NCI-H146 (cell line): ENCODE results near the gene LBX1.

ENCODE experiments used
- DNase-seq: peaks from one replicate; lab custom pipeline; 2025; lab: John Stamatoyannopoulos, UW

The LBX1 gene

DNA sequence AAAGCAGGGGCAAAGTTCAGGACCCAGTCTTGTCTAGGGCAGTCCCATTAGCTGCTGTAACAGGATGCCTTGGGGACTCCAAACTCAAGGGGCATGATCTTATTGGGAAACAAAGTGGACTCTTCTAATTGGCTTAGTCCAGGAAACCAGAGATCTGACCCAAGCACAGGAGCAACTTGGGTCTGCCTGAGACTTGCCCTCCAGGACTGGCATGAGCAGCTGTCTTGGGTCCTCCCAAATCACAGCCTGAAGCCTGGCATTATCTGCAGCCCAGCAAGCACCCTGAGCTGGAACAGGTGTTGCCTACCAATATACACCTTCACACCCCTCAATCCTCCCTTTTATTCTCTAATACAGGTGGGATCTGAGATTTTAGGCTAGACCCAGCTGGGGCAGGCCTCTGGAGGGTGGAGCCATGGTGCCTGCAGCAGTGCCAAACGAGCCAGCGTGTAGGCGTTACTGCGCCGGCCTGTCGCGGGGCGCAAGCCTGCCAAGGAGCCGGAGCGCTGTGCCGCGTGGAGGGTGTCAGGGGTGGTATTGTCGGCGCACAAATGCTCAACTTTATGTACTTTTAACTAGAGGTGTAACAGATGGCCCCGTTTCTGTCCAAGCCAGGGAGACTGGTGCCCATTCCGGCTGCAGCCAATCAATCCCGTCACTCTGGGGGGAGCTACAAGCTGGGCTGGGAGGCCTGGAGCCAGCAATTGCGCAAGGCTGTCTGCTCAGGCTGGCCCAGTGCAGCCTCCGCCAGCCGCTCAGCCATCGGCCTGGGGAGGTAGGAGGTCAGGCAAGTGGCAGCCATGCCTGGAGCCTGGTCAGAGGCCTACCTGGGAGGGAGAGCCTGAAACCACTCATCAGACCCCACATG is 12.8 kb upstream of the LBX1 start:
- no peak for DNase-seq

- no peak for DNase-seq
Observed at GRCh38 chr10:101238732-101239105, 9.5 kb upstream of the LBX1 start.

GRCh38 chr10:101237982-101238731 is 8.9 kb upstream of the LBX1 start:
- no peak for DNase-seq

DNA sequence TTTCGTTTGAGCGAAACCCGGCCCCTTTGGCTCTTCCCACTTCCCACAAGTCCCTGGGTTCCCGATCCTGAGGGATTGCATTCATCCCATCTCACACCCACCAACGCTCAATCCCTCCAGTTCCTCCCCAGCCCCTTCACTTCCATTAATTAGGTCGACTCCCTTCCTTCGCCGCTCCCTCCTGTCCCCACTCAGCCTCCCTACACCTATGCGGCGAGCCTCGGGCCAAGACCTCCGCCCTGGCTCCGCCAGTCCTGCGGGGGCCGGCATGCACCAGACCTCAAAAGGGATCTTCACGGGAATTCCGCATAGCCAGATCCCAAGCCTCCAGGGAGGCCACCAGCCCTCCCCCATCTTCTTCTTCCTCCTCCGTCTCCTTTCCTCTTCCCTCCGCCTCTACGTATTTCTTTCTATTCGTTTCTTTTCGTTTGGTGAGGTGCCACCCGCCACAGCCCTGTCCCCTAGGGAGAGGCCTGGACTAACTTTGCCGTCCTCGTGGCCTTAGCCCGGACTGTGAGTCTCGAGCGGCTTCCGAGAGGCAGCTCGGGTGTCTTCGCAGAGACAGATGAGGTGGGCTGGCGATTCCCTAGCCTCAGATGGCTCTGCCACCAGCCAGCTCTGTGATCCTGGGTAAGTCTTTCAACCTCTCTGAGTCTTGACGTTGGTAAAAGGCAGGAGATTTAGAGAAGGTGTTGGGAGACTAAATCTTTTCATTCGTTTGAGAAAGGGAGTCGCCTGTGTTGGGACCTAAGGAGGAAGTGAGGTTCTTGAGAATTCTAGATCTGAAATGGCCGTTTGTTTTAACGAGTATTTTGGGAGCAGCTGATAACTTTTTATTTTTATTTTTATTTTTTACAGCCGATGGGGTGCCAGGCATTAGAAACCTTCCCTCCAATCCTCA is 8.1 kb upstream of the LBX1 start:
- DNase-seq = no peak

GRCh38 chr10:101236376-101237080 is 7.3 kb upstream of the LBX1 start:
- no peak for DNase-seq

DNA sequence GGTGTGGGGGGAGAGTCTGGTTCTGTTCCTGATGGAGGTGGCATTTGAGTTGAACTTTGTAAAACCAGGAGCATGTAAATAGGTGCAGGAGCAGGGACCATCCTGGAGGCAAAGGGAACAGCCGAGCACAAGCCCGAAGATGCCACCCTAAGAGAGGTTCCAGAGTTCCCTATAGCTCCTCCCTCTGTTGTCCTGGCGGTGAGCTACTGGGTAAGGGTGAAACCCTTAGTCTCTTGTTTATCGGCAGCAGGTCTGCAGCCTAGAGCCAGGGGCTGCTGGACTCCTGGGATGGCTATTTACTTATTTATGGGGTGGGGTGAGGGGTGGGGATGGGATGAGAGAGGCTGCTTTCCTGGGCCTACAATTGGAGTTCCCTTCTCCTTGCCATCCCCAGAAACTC is 6.5 kb upstream of the LBX1 start:
- DNase-seq = no peak

DNA sequence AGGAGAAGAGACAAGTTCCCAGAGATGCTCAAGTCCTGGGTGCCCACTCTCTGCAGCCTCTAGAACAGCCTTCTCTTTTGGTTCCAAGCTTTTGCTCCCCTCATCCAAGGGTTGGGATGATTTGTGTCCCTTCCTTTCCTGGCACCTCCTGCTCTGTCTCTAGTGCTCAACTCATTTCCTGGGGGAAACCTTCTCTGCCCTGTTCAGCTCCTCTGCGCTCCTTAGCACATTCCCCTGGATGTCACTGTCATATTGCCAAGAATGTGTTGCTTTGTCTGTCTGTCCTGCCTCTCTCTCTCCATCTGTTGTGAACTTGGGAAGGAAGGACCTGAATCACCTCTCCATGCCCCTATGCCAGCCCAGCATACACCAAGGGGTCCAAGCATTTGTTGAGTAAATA is 5.1 kb upstream of the LBX1 start:
- DNase-seq = no peak

- DNase-seq = no peak
Observed at GRCh38 chr10:101233863-101234262, 4.6 kb upstream of the LBX1 start.

- DNase-seq = no peak
Observed at GRCh38 chr10:101233443-101233842, 4.2 kb upstream of the LBX1 start.

DNA sequence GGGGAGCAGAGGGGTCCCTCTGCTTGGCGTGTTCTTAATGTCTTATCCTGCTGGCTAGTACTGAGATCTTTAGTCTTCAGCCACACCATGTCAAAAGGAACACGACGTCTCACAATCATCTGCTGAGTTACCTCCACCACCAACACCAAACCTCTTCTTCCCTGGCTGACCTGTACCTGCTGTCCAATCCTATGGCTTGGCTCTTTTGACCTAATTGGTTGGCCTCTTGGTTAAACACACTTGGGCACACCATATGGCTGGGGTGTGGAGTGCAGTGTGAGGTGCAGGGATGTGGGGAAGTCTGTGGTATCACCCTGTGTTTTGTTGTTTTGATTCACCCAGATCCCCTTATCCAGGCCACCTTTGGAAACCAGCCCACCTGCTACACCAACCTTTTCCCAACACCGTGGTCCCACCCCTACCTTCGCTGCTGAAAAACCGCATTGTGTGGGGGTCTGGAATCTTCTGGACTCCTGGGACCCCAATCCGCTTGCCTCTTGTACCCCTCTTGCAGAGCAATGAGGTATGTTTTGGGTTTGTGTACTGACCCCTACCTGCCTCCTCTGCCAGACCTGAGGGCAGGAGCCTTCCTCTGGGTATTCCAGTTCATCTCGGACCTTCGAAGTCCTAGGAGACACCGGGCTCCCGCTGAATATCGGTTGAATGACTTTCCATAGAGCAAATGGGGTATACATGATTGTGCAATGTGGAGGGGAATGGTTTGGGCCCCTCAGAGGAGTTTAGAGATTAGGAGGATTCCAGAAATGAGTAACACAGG is 2.8 kb upstream of the LBX1 start:
- DNase-seq = no peak

DNA sequence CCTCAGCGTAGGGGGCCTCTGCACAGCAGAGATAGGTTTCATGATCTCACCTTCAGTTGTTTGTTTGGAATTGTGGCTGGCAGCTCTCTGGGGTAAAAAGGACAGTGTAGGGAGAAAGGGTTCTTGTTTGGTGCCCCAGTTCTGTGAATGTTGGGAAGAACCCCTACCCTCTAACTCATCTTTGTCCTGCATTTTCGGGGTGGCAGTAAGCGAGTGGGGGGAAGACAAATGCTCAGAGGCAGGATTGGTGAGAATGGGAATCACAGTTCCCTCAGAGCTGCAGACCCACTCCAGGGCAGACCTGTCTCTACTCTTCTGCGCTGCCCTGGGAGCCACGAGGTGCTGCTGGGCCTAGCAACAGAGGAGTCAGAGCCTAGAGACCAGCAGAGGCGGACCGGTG is 1.8 kb upstream of the LBX1 start:
- no peak for DNase-seq

GRCh38 chr10:101230183-101230917 is 1.1 kb upstream of the LBX1 start:
- peak; percentile 22 for DNase-seq

- no peak for DNase-seq
Observed at GRCh38 chr10:101228966-101229265, 347 bp downstream of the LBX1 start.

DNA sequence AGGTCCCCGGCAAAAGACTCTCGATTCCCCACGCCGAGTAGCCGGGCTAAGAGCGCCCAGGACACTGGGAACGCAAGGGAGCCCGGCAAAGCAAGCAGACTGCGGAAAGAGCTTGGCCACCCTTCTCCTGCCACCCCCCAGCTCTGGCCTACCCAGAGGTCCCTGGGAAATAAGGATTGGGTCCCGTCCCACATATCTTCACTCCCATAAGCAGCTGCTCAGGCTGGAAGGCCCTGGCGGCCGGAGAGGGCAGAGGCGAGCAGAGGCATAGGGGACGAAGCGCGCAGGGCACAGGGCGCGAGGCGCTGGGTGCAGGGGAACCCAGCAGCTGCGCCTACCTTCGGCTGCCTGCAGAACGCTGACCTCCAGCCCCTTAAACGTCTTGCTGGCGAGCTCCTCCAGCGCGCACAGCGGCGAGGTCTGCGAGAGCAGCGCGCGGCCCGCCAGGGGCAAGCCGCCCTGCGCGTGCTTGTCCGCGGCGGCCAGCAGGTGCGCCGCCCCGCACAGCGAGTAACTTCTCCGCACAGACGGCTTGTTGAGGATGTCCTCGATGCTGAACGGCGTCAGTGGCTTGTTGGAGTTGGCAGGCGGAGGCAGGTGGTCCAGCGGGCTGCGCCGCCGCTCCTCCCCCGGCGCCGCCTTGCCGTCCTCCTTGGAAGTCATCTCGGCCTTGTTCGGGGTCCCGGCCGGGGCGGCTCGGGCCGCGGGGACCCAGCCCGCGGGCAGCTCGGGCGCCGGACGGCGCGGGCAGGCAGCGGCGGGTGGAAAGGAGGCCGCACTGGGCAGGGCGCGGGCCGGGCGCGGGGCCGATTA is 904 bp downstream of the LBX1 start:
- peak; percentile 28 for DNase-seq

DNA sequence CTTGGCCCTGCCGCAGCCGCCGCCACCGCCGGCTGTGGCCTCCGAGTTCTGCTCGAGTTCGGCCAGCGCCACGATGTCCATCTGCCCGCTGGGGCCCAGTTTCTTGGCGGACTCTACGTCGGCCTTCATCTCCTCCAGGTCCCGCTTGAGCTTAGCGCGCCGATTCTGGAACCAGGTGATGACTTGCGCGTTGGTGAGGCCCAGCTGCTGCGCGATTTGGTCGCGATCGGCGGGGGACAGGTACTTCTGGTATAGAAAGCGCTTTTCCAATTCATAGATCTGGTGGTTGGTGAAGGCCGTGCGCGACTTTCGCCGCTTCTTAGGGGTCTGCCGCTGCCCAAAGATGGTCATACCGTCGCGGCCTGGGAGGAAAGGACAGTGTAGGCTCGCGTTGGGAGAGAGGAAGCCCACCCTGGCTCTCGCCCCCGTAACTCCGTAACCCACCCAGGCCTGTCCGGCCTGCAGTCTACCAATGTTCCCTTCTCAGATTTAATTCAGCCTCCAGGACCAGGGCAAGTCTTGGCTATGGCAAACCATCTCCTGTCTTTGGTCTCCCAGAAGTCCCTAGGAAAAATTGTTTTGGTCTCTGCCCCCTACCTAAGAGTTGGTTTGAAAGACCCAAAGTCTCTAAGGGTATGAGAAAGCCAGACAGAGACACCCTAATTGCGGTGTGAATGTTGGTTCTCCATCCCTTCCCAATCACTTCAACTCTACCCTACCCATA is 1.7 kb downstream of the LBX1 start:
- no peak for DNase-seq

DNA sequence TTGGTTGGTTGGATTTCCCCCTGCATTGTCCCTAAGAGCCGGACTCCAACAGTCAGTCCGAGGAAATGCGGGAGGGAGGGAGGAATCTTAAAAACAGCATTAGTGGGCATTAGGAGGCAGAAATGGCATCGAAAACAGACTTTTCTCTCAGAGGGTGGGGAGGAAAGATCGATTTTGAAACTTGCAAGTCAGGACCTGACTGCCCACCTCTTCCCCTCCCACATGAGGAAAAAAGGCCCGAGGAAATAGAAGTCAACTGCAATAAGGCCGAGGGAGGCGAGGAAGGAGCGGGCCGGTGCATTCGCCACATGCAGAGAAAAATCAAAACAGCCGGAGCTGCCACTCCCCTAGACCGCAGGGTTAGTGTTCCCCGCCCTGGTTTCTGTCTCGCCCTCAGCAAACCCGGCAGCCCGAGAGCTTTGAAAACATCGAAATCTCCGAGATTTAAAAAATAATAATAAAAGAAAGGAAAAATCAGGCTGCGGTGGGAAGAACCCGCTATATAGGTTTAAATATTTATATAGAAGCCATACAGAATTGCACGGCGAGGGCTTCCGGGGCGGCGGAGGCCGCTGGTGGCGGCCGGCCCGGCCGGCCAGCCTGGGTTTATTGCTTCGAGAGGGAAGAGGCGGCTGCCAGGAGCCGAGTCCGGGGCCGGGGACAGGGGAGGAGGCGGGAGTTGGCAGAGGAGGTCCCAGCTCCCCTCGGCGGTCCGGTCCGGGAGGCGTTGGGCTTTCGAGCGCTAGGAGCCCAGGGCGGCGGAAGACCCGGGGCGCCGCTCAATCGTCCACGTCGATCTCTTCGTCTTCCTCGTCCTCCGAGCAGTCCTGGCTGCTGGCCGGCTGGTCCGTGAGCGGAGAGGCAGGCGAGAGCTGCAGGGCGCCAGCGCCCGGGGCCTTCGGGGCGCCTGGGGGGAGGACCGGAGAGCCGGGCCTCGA is 2.5 kb downstream of the LBX1 start:
- no peak for DNase-seq

GRCh38 chr10:101225846-101226421 is 3.3 kb downstream of the LBX1 start:
- no peak for DNase-seq
